Panc1 (cell line): Measurements from ENCODE around the gene SETD5.
A peak's percentile ranks its signal among the peaks of the same experiment; 100 is the strongest.

Experiments
- POLR2AphosphoS5 ChIP-seq: IDR thresholded peaks from 2 replicates; pipeline ENCODE4 v1.6.1; 2012; ENCODE audit warnings: mild to moderate bottlenecking, low read depth, low read length, moderate library complexity
- TF ChIP-seq, protein P1 (sequence below): fragments of 450-650 bp; IDR thresholded peaks from 2 replicates; pipeline ENCODE4 v1.5.1; 2017; ENCODE audit warnings: mild to moderate bottlenecking

DNA sequence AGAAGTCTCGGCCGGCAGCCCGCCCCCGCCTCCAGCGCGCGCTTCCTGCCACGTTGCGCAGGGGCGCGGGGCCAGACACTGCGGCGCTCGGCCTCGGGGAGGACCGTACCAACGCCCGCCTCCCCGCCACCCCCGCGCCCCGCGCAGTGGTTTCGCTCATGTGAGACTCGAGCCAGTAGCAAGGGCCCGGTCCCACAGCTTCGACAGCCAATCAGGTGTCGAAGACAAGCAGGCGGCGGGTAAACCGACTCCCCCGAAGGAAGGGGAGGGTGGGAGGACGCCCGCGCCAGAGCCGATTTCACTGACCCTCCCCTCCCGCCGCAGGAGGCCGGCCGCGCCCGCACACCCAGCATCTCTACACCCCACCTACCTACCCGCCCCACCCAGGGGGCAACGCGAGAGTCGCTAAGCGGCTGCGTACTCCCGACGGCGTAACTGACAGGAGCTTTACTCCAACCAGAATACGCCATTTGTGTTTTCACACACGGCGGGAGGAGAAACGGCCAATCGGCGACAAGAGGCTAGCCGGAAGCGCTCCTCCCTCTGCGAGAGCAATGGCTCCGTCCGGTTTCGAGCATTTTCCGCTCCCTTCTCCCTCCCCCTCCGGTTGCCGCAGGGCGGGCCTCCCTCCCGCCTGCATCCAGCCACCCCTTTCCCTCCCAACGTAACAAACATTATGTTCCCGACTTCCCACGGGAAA is 633 bp upstream of the SETD5 start:
- TF ChIP-seq, protein P1, sequence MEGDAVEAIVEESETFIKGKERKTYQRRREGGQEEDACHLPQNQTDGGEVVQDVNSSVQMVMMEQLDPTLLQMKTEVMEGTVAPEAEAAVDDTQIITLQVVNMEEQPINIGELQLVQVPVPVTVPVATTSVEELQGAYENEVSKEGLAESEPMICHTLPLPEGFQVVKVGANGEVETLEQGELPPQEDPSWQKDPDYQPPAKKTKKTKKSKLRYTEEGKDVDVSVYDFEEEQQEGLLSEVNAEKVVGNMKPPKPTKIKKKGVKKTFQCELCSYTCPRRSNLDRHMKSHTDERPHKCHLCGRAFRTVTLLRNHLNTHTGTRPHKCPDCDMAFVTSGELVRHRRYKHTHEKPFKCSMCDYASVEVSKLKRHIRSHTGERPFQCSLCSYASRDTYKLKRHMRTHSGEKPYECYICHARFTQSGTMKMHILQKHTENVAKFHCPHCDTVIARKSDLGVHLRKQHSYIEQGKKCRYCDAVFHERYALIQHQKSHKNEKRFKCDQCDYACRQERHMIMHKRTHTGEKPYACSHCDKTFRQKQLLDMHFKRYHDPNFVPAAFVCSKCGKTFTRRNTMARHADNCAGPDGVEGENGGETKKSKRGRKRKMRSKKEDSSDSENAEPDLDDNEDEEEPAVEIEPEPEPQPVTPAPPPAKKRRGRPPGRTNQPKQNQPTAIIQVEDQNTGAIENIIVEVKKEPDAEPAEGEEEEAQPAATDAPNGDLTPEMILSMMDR = no peak
- TF ChIP-seq POLR2AphosphoS5 = peak; percentile 77
